Hepatocyte (in vitro differentiated cells): ENCODE data around the gene KIAA1671. TPM values are rescaled to one million over a fixed set of nuclear protein-coding genes. Genes with fewer than 3 reads are reported as not detected.

Source experiments
- DNase-seq: peaks from one replicate; pipeline ENCODE4 v3.0.0-alpha.2; 2016; ENCODE audit warnings: low spot score
- H2AFZ ChIP-seq: fragments of 200-600 bp; sonication (generic); 2 replicates; pipeline ENCODE4 v1.6.0; 2016; ENCODE audit warnings: antibody characterized with exemption, mild to moderate bottlenecking
- H3K27ac ChIP-seq: fragments of 200-600 bp; sonication (generic); 2 replicates; pipeline ENCODE4 v1.5.1; 2016; ENCODE audit warnings: mild to moderate bottlenecking
- H3K27me3 ChIP-seq: fragments of 200-600 bp; sonication (generic); 2 replicates; pipeline ENCODE4 v1.6.1; 2016
- H3K36me3 ChIP-seq: fragments of 200-600 bp; sonication (generic); replicated peaks from 2 replicates; pipeline ENCODE4 v1.5.1; 2016; ENCODE audit warnings: low read depth; ENCODE audit not compliant: insufficient read depth
- H3K4me1 ChIP-seq: fragments of 200-600 bp; sonication (generic); 2 replicates; pipeline ENCODE4 v1.5.1; 2016; ENCODE audit warnings: mild to moderate bottlenecking, moderate library complexity; ENCODE audit not compliant: insufficient read depth
- H3K4me2 ChIP-seq: fragments of 200-600 bp; sonication (generic); 2 replicates; pipeline ENCODE4 v1.6.0; 2016
- H3K4me3 ChIP-seq: fragments of 200-600 bp; sonication (generic); 2 replicates; pipeline ENCODE4 v1.5.1; 2016; ENCODE audit warnings: mild to moderate bottlenecking
- H3K79me2 ChIP-seq: fragments of 200-600 bp; sonication (generic); 2 replicates; pipeline ENCODE4 v1.6.0; 2017; ENCODE audit warnings: mild to moderate bottlenecking
- H3K9me2 ChIP-seq: fragments of 200-600 bp; sonication (generic); replicated peaks from 2 replicates; pipeline ENCODE4 v1.6.0; 2017; ENCODE audit warnings: mild to moderate bottlenecking; ENCODE audit not compliant: insufficient read depth
- H3K9me3 ChIP-seq: fragments of 200-600 bp; sonication (generic); 2 replicates; pipeline ENCODE4 v1.5.1; 2016; ENCODE audit warnings: low read depth, mild to moderate bottlenecking
- H4K20me1 ChIP-seq: fragments of 200-600 bp; sonication (generic); 2 replicates; pipeline ENCODE4 v1.6.0; 2016; ENCODE audit warnings: mild to moderate bottlenecking; ENCODE audit not compliant: insufficient read depth, poor library complexity, severe bottlenecking
- CTCF ChIP-seq: fragments of 200-600 bp; sonication (generic); IDR thresholded peaks from 2 replicates; pipeline ENCODE4 v1.5.1; 2016; ENCODE audit warnings: antibody characterized with exemption, mild to moderate bottlenecking; ENCODE audit not compliant: poor library complexity
- EZH2 ChIP-seq: fragments of 200-600 bp; sonication (generic); IDR thresholded peaks from 2 replicates; pipeline ENCODE4 v1.6.1; 2016; ENCODE audit warnings: antibody characterized with exemption, mild to moderate bottlenecking, borderline replicate concordance
- EZH2phosphoT487 ChIP-seq: fragments of 200-600 bp; sonication (generic); IDR thresholded peaks from one replicate; pipeline ENCODE4 v1.6.1; 2018; ENCODE audit warnings: antibody characterized with exemption, mild to moderate bottlenecking, low read depth, moderate library complexity; ENCODE audit not compliant: unreplicated experiment, severe bottlenecking
- whole genome bisulfite sequencing: methylation state at CpG from one replicate; pipeline ENCODE4 v1.1.6; 2016; ENCODE audit warnings: low lambda C conversion rate; ENCODE audit errors: missing lambda C conversion rate; 5-methylcytosine and 5-hydroxymethylcytosine counted together
- polyA plus RNA-seq: library from polyadenylated mRNA; unstranded; fragments of >200 nt; fragmentation: Nextera tagmentation; extraction: Ambion mirVana; gene quantifications from 2 replicates; pipeline ENCODE4 v1.2.1, GENCODE V29; 2016
- total RNA-seq: library from RNA; depleted of rRNA; stranded (reverse); fragments of >200 nt; gene quantifications from 2 replicates; pipeline ENCODE4 v1.2.3, GENCODE V29; 2014

Gene KIAA1671
- total and polyA plus RNA-seq, 2 experiments from 2014 or later, result 8.1 to 26.5 TPM

- no peaks in the 10 kb centered on the region for H3K27me3 ChIP-seq
- 45% methylated on average over 4 of the region's 4 CpGs for WGBS
- no peaks in the 10 kb centered on the region for H3K36me3 ChIP-seq
- H3K4me3 ChIP-seq, result no peak overlapping the region
- H3K9me3 ChIP-seq, result no peaks in the 10 kb centered on the region
- no peak overlapping the region for H3K27ac ChIP-seq
- no peak overlapping the region for H2AFZ ChIP-seq
- peaks cover 4% of the 10 kb centered on the region for H3K4me1 ChIP-seq
- no peaks in the 10 kb centered on the region for H3K9me2 ChIP-seq
- TF ChIP-seq EZH2phosphoT487 (no peak), CTCF (no peak), EZH2 (no peak)
- H3K79me2 ChIP-seq, result peaks cover 8% of the 10 kb centered on the region
- peak; percentile 30 for DNase-seq
- H3K4me2 ChIP-seq, result no peak overlapping the region
- no peaks in the 10 kb centered on the region for H4K20me1 ChIP-seq
Observed at GRCh38 chr22:25148149-25148691, 195.7 kb downstream of the KIAA1671 start.

- WGBS, result 94% methylated on average over 6 of the region's 6 CpGs
- Histone ChIP-seq H3K79me2 (peaks cover 7% of the 10 kb centered on the region), H3K9me2 (no peaks in the 10 kb centered on the region), H2AFZ (no peak overlapping the region), H3K27ac (no peak overlapping the region), H3K4me1 (peaks cover 6% of the 10 kb centered on the region), H3K36me3 (no peaks in the 10 kb centered on the region), H3K27me3 (no peaks in the 10 kb centered on the region), H4K20me1 (no peaks in the 10 kb centered on the region), H3K4me2 (no peak overlapping the region), H3K4me3 (no peak overlapping the region), H3K9me3 (no peaks in the 10 kb centered on the region)
- DNase-seq, result no peak
- TF ChIP-seq EZH2, result no peak
- no peak for TF ChIP-seq EZH2phosphoT487
Observed at GRCh38 chr22:25149014-25149413, 196.5 kb downstream of the KIAA1671 start.

- peaks cover 24% of the 10 kb centered on the region for H3K79me2 ChIP-seq
- H3K4me3 ChIP-seq, result no peak overlapping the region
- H4K20me1 ChIP-seq, result no peaks in the 10 kb centered on the region
- TF ChIP-seq EZH2phosphoT487 (no peak), CTCF (no peak), EZH2 (no peak)
- H3K27me3 ChIP-seq, result no peaks in the 10 kb centered on the region
- H2AFZ ChIP-seq, result no peak overlapping the region
- no peaks in the 10 kb centered on the region for H3K9me2 ChIP-seq
- no peaks in the 10 kb centered on the region for H3K36me3 ChIP-seq
- H3K4me1 ChIP-seq, result peaks cover 9% of the 10 kb centered on the region
- peak; percentile 60 for DNase-seq
- H3K9me3 ChIP-seq, result no peaks in the 10 kb centered on the region
- H3K4me2 ChIP-seq, result no peak overlapping the region
- peak overlapping the region; percentile 50 for H3K27ac ChIP-seq
- WGBS, result 67% methylated on average over 8 of the region's 8 CpGs
Observed at GRCh38 chr22:25153961-25154666, 201.6 kb downstream of the KIAA1671 start.

- Histone ChIP-seq H3K9me3 (no peaks in the 10 kb centered on the region), H3K27me3 (no peaks in the 10 kb centered on the region), H3K9me2 (no peaks in the 10 kb centered on the region), H3K4me2 (no peak overlapping the region), H3K4me1 (peaks cover 9% of the 10 kb centered on the region), H2AFZ (no peak overlapping the region), H3K79me2 (peaks cover 24% of the 10 kb centered on the region), H3K36me3 (no peaks in the 10 kb centered on the region), H3K27ac (peak overlapping the region; percentile 50), H3K4me3 (no peak overlapping the region), H4K20me1 (no peaks in the 10 kb centered on the region)
- TF ChIP-seq CTCF (no peak), EZH2phosphoT487 (no peak), EZH2 (no peak)
- no peak for DNase-seq
- 61% methylated on average over 2 of the region's 2 CpGs for WGBS
Observed at GRCh38 chr22:25154667-25154999, 202.1 kb downstream of the KIAA1671 start.
